ENCODE measurements around the gene LRP6. TPM values are rescaled to one million over a fixed set of nuclear protein-coding genes. Genes with fewer than 3 reads are reported as not detected.

The LRP6 gene
- total and polyA plus RNA-seq, 3 experiments from 2014 or later: 0.12 to 2.4 (median 0.94) TPM

DNA sequence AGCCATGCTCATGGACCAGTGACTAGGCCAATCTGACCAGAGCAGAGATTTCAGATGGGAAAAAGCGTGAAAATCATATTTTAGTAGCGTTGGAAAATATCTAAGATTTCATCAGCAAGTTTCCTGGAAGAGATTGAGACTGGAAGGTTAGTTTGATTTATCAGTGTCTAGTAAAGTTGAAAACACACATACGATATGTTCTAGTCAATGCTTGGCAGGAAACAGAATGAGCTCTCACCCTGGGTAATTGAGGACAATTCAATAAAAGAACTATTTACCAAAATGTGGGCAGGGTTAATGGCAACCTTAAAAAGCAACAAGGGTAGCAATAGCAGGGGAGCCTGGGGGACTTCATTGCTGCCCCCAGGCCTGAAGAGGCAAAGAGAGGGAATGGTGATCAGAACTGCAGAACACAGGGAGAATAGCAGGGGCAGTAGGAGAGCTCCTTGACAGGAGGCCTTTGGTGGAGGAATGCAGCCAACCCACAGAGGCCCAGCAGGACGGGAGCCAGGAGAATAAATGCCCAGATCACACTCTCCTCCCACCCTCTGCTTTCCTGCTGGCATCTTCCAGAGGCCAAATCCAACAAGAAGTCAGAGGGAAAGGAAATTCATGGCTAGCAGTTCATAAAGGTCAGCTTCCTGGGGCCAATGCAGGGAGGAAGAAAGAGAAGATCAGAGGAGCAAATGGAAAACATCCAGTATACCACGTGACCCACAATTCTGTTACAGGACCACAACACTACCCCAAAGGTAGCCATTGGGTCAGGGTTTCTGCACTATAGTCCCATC lies 27.6 kb upstream of the LRP6 start:
- ChIA-PET POLR2A (no interaction called here), CTCF (no interaction called here)
- H3K4me1 Mint-ChIP-seq: no peaks in the 10 kb centered on the region
- no peak overlapping the region for H3K4me3 ChIP-seq (ENCODE audit: low read length)
- H3K27ac Mint-ChIP-seq: peak overlapping the region in 1 of 8 donors; percentile 18
- peaks cover 2 to 8% of the 10 kb centered on the region in 2 donors for H3K27me3 Mint-ChIP-seq
- H3K36me3 Mint-ChIP-seq: no peaks in the 10 kb centered on the region
- no peaks in the 10 kb centered on the region for H3K27me3 ChIP-seq (ENCODE audit: insufficient read depth, low read length, poor library complexity, severe bottlenecking)
- peaks cover 0 to 3% (median 0%) of the 10 kb centered on the region in 5 donors for H3K9me3 Mint-ChIP-seq
- H3K4me3 Mint-ChIP-seq: no peak overlapping the region
- no peak overlapping the region for H3K27ac ChIP-seq (ENCODE audit: low read depth, low read length)
- H3K9me3 ChIP-seq (ENCODE audit: low read length): no peaks in the 10 kb centered on the region
- no peaks in the 10 kb centered on the region for H3K36me3 ChIP-seq (ENCODE audit: insufficient read depth, low read length)
- DNase-seq: no peak
- no peaks in the 10 kb centered on the region for H3K4me1 ChIP-seq (ENCODE audit: insufficient read depth, low read length)

DNA sequence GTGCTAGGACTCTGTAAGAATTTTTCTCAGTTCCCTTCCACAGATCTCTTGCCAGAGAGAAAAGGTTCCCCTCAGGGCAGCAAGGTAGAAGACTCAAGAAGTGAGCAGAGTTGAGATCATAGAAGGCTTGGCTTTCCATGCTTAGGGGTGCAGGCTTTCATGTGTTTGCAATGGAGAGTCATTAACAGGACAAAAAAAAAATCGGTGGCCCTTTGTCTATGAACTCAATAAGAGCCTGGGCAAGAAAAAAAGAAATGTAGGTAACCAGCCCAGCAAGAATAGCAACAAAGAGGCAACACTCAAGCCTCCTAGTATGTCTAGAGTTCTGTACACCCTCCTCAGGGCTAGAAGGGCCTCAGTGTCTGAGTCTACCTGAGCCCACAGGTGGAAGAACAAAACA lies 23.4 kb upstream of the LRP6 start:
- Histone ChIP-seq H3K27ac (ENCODE audit: low read depth, low read length) (no peak overlapping the region), H3K4me1 (ENCODE audit: insufficient read depth, low read length) (no peaks in the 10 kb centered on the region), H3K36me3 (ENCODE audit: insufficient read depth, low read length) (no peaks in the 10 kb centered on the region), H3K4me3 (ENCODE audit: low read length) (no peak overlapping the region), H3K27me3 (ENCODE audit: insufficient read depth, low read length, poor library complexity, severe bottlenecking) (no peaks in the 10 kb centered on the region), H3K9me3 (ENCODE audit: low read length) (no peaks in the 10 kb centered on the region)
- POLR2A ChIA-PET: no interaction called here
- H3K4me1 Mint-ChIP-seq: no peaks in the 10 kb centered on the region
- no peak overlapping the region for H3K27ac Mint-ChIP-seq
- H3K36me3 Mint-ChIP-seq: peaks cover 0 to 2% (median 0%) of the 10 kb centered on the region in 3 donors
- CTCF ChIA-PET: no interaction called here
- H3K4me3 Mint-ChIP-seq: no peak overlapping the region
- H3K27me3 Mint-ChIP-seq: peaks cover 16% of the 10 kb centered on the region in 2 donors
- peaks cover 0 to 3% (median 0%) of the 10 kb centered on the region in 5 donors for H3K9me3 Mint-ChIP-seq
- no peak for DNase-seq

DNA sequence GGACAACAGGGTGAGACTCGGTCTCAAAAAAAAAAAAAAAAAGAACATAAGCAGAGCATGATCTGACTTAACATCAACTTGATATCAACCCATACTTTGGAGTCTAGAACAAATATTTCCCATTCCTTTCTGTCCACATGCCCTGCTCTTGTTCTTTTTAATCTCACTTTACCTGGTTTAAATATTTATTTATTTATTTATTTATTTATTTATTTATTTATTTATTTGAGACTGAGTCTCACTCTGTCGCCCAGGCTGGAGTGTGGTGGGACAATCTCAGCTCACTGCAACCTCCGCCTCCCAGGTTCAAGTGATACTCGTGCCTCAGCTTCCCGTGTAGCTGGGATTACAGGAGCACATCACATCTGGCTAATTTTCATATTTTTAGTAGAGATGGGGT lies 19.6 kb upstream of the LRP6 start:
- peaks cover 0 to 3% (median 0%) of the 10 kb centered on the region in 5 donors for H3K9me3 Mint-ChIP-seq
- Histone ChIP-seq H3K27me3 (ENCODE audit: insufficient read depth, low read length, poor library complexity, severe bottlenecking) (peaks cover 2% of the 10 kb centered on the region), H3K36me3 (ENCODE audit: insufficient read depth, low read length) (no peaks in the 10 kb centered on the region), H3K4me1 (ENCODE audit: insufficient read depth, low read length) (no peaks in the 10 kb centered on the region), H3K27ac (ENCODE audit: low read depth, low read length) (no peak overlapping the region), H3K4me3 (ENCODE audit: low read length) (no peak overlapping the region), H3K9me3 (ENCODE audit: low read length) (no peaks in the 10 kb centered on the region)
- H3K36me3 Mint-ChIP-seq: peaks cover 0 to 2% (median 0%) of the 10 kb centered on the region in 3 donors
- CTCF ChIA-PET: interaction anchor here (1.2 kb wide), 1 partner anchor 11 kb away, joined by 3 read pairs; no protein-coding TSS in a partner anchor
- POLR2A ChIA-PET: no interaction called here
- H3K27ac Mint-ChIP-seq: no peak overlapping the region
- H3K27me3 Mint-ChIP-seq: peaks cover 26 to 37% of the 10 kb centered on the region in 2 donors
- H3K4me1 Mint-ChIP-seq: no peaks in the 10 kb centered on the region
- DNase-seq: no peak
- no peak overlapping the region for H3K4me3 Mint-ChIP-seq

DNA sequence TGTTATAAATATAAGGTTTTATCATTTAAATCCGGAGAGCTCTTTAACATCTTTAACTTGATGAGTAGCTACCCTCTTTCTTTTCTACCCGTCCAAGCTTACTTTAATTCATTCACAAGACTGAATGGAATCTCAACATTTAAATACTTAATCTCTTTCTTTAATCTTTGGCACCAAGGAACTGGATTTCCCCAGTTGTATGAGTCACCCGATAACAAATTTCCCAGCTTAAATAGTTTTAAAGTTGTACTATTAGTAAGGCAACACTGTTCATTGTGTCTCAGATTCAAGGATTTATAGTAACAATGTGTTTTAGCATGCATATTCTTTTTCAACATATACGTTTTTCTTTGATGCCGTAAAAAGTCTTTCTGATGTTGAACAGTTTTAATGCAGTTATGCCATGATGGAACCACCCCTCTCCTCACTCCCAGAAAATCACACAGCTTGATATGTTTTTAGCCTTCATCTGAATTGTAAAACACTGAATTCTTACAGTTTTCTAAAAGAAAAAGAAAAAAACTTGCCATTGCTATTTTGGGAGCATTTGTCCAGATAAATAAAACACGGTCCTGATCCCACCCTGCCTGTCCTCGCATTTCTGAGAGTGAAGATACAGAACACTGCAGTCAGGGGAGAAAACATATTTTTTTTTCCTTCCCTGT lies 16.0 kb upstream of the LRP6 start:
- Histone ChIP-seq H3K27ac (ENCODE audit: low read depth, low read length) (no peak overlapping the region), H3K9me3 (ENCODE audit: low read length) (no peaks in the 10 kb centered on the region), H3K36me3 (ENCODE audit: insufficient read depth, low read length) (no peaks in the 10 kb centered on the region), H3K4me1 (ENCODE audit: insufficient read depth, low read length) (no peaks in the 10 kb centered on the region), H3K4me3 (ENCODE audit: low read length) (no peak overlapping the region), H3K27me3 (ENCODE audit: insufficient read depth, low read length, poor library complexity, severe bottlenecking) (peaks cover 2% of the 10 kb centered on the region)
- CTCF ChIA-PET: no interaction called here
- H3K4me3 Mint-ChIP-seq: no peak overlapping the region
- H3K36me3 Mint-ChIP-seq: peaks cover 0 to 3% (median 0%) of the 10 kb centered on the region in 3 donors
- POLR2A ChIA-PET: no interaction called here
- no peak overlapping the region for H3K27ac Mint-ChIP-seq
- peaks cover 28 to 41% of the 10 kb centered on the region in 2 donors for H3K27me3 Mint-ChIP-seq
- DNase-seq: no peak
- no peaks in the 10 kb centered on the region for H3K4me1 Mint-ChIP-seq
- H3K9me3 Mint-ChIP-seq: peaks cover 1 to 9% (median 4%) of the 10 kb centered on the region in 5 donors

DNA sequence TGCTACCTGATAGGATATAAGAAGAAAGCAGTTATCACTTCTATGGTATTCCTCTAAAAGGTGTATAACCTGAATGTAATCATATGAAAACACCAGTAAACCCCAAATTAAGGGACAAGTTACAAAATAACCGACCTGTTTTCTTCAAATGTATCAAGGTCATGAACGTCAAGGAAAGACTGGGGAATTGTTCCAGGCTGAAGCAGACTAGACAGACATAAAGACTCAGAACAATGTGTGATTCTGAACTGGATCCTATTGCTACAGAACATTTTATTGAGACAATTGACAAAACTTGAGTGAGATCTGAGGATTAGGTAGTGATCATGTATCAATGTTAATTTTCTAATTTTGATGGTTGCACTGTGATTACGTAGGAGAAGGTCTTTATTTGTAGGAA lies 15.4 kb upstream of the LRP6 start:
- H3K4me1 Mint-ChIP-seq: no peaks in the 10 kb centered on the region
- DNase-seq: no peak
- Histone ChIP-seq H3K4me3 (ENCODE audit: low read length) (no peak overlapping the region), H3K27me3 (ENCODE audit: insufficient read depth, low read length, poor library complexity, severe bottlenecking) (peaks cover 2% of the 10 kb centered on the region), H3K27ac (ENCODE audit: low read depth, low read length) (no peak overlapping the region), H3K36me3 (ENCODE audit: insufficient read depth, low read length) (no peaks in the 10 kb centered on the region), H3K4me1 (ENCODE audit: insufficient read depth, low read length) (no peaks in the 10 kb centered on the region), H3K9me3 (ENCODE audit: low read length) (no peaks in the 10 kb centered on the region)
- peaks cover 24 to 39% of the 10 kb centered on the region in 2 donors for H3K27me3 Mint-ChIP-seq
- POLR2A ChIA-PET: no interaction called here
- CTCF ChIA-PET: no interaction called here
- no peak overlapping the region for H3K27ac Mint-ChIP-seq
- H3K9me3 Mint-ChIP-seq: peaks cover 4 to 13% (median 10%) of the 10 kb centered on the region in 5 donors
- H3K36me3 Mint-ChIP-seq: peaks cover 0 to 4% (median 0%) of the 10 kb centered on the region in 3 donors
- no peak overlapping the region for H3K4me3 Mint-ChIP-seq

DNA sequence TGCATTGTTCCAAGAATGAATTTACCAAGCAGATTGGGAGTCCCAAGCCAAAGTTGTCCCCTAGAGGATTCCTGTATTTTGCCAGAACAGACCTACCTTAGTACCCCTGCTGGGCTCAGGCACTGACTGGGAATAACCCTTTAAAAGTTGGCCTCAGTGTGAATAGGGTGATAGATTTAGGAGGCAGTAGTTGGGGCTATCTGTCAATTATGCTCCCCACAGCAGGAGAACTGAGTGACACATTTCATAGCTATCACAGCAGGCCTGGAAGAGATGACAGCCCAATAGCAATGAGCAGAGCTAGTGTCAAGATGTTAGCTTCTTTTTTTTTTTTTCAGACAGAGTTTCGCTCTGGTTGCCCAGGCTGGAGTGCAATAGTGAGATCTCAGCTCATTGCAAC lies 14.3 kb upstream of the LRP6 start:
- Histone ChIP-seq H3K4me1 (ENCODE audit: insufficient read depth, low read length) (no peaks in the 10 kb centered on the region), H3K27ac (ENCODE audit: low read depth, low read length) (no peak overlapping the region), H3K4me3 (ENCODE audit: low read length) (no peak overlapping the region), H3K27me3 (ENCODE audit: insufficient read depth, low read length, poor library complexity, severe bottlenecking) (peaks cover 2% of the 10 kb centered on the region), H3K9me3 (ENCODE audit: low read length) (no peaks in the 10 kb centered on the region), H3K36me3 (ENCODE audit: insufficient read depth, low read length) (no peaks in the 10 kb centered on the region)
- no peak overlapping the region for H3K4me3 Mint-ChIP-seq
- H3K27me3 Mint-ChIP-seq: peaks cover 24 to 39% of the 10 kb centered on the region in 2 donors
- POLR2A ChIA-PET: no interaction called here
- H3K4me1 Mint-ChIP-seq: no peaks in the 10 kb centered on the region
- DNase-seq: no peak
- CTCF ChIA-PET: no interaction called here
- H3K27ac Mint-ChIP-seq: no peak overlapping the region
- peaks cover 0 to 4% (median 0%) of the 10 kb centered on the region in 3 donors for H3K36me3 Mint-ChIP-seq
- peaks cover 4 to 15% (median 13%) of the 10 kb centered on the region in 5 donors for H3K9me3 Mint-ChIP-seq

DNA sequence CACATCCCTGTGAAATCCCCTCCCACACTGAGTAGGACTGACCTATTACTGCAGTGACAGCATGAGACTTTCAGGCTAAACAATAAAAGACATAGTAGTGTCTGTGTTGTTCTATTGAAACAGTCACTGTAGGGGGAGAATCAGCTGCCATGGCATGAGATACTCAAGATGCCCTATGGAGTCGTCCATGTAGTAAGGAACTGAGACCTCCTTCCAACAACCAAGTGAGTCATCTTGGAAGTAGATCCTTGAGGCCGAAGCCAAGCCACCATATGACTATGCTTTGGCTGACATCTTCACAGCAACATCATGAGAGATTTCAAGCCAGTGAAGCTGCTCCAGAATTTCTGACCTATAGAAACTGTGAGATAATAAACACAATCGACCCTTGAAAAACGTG lies 12.1 kb upstream of the LRP6 start:
- H3K4me1 ChIP-seq (ENCODE audit: insufficient read depth, low read length): no peaks in the 10 kb centered on the region
- Mint-ChIP-seq H3K36me3 (peaks cover 0 to 2% (median 0%) of the 10 kb centered on the region in 3 donors), H3K9me3 (peaks cover 4 to 19% (median 17%) of the 10 kb centered on the region in 5 donors), H3K4me3 (no peak overlapping the region), H3K27ac (no peak overlapping the region), H3K27me3 (peaks cover 15 to 28% of the 10 kb centered on the region in 2 donors), H3K4me1 (no peaks in the 10 kb centered on the region)
- no peaks in the 10 kb centered on the region for H3K36me3 ChIP-seq (ENCODE audit: insufficient read depth, low read length)
- ChIA-PET POLR2A (no interaction called here), CTCF (no interaction called here)
- H3K27ac ChIP-seq (ENCODE audit: low read depth, low read length): no peak overlapping the region
- H3K27me3 ChIP-seq (ENCODE audit: insufficient read depth, low read length, poor library complexity, severe bottlenecking): no peaks in the 10 kb centered on the region
- no peak for DNase-seq
- no peak overlapping the region for H3K4me3 ChIP-seq (ENCODE audit: low read length)
- no peaks in the 10 kb centered on the region for H3K9me3 ChIP-seq (ENCODE audit: low read length)

DNA sequence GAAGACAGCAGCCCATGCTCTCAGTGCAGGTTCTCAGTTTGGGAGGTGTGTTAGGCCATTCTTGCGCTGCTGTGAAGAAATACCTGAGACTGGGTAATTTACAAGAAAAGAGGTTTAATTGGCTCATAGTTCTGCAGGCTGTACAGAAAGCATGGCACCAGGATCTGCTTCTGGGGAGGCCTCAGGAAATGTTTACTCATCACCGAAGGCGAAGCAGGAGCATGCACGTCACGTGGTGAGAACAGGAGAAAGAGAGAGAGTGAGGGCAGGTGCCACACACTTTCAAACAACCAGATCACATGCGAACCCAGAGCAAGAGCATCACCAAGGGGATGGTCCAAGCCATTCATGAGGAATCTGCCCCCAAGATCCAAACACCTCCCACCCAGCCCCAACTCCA lies 9.0 kb upstream of the LRP6 start:
- peaks cover 0 to 2% (median 0%) of the 10 kb centered on the region in 3 donors for H3K36me3 Mint-ChIP-seq
- H3K27ac ChIP-seq (ENCODE audit: low read depth, low read length): no peak overlapping the region
- H3K4me1 ChIP-seq (ENCODE audit: insufficient read depth, low read length): no peaks in the 10 kb centered on the region
- H3K27ac Mint-ChIP-seq: no peak overlapping the region
- no peaks in the 10 kb centered on the region for H3K9me3 ChIP-seq (ENCODE audit: low read length)
- POLR2A ChIA-PET: no interaction called here
- CTCF ChIA-PET: no interaction called here
- no peak for DNase-seq
- no peak overlapping the region for H3K4me3 Mint-ChIP-seq
- no peaks in the 10 kb centered on the region for H3K4me1 Mint-ChIP-seq
- H3K36me3 ChIP-seq (ENCODE audit: insufficient read depth, low read length): no peaks in the 10 kb centered on the region
- H3K27me3 Mint-ChIP-seq: peaks cover 2 to 5% of the 10 kb centered on the region in 2 donors
- H3K27me3 ChIP-seq (ENCODE audit: insufficient read depth, low read length, poor library complexity, severe bottlenecking): no peaks in the 10 kb centered on the region
- no peak overlapping the region for H3K4me3 ChIP-seq (ENCODE audit: low read length)
- H3K9me3 Mint-ChIP-seq: peaks cover 4 to 19% (median 17%) of the 10 kb centered on the region in 5 donors

Measured in CD8-positive, alpha-beta memory T cell (primary cell).